HepG2 (cell line): ENCODE data around the gene EMILIN1. TPM values are rescaled to one million over a fixed set of nuclear protein-coding genes. Genes with fewer than 3 reads are reported as not detected.

ENCODE experiments used
- CBFB ChIP-seq: sonication (generic); formaldehyde crosslinking; IDR thresholded peaks from 2 replicates; pipeline ENCODE4 v1.4.0; 2020; ENCODE audit warnings: missing genetic modification reagents
- CEBPG ChIP-seq: IDR thresholded peaks from 2 replicates; pipeline ENCODE4 v1.6.1; 2016
- HOXD1 ChIP-seq: sonication (generic); formaldehyde crosslinking; IDR thresholded peaks from 2 replicates; pipeline ENCODE4 v1.5.0; 2020; ENCODE audit warnings: missing genetic modification reagents
- NFYC ChIP-seq: IDR thresholded peaks from 2 replicates; pipeline ENCODE4 v1.6.1; 2016; ENCODE audit warnings: missing genetic modification reagents, missing compliant biosample characterization
- PAXIP1 ChIP-seq: sonication (generic); formaldehyde crosslinking; conservative IDR thresholded peaks from 2 replicates; pipeline ENCODE4 v1.4.0; 2020; ENCODE audit warnings: mild to moderate bottlenecking, missing genetic modification reagents, moderate library complexity
- PHF8 ChIP-seq: sonication (generic); formaldehyde crosslinking; IDR thresholded peaks from 2 replicates; pipeline ENCODE4 v1.5.0; 2020; ENCODE audit warnings: missing genetic modification reagents
- RNF219 ChIP-seq: sonication (generic); formaldehyde crosslinking; IDR thresholded peaks from 2 replicates; pipeline ENCODE4 v1.5.0; 2020; ENCODE audit warnings: mild to moderate bottlenecking, missing genetic modification reagents
- SOX13 ChIP-seq, 3 experiments: fragments of 450-650 bp in 1 of 3; sonication (generic) in 1 of 3; formaldehyde crosslinking in 1 of 3; IDR thresholded peaks in 2 of 3; conservative IDR thresholded peaks in 1 of 3; 2 replicates each; pipeline versions ENCODE4 v1.5.0 to v1.6.1; 2016 to 2020; ENCODE audit warnings: antibody characterized with exemption in 1 of 3, mild to moderate bottlenecking in 1 of 3, missing compliant biosample characterization in 1 of 3, missing genetic modification reagents in 1 of 3, moderate library complexity in 1 of 3
- SPEN ChIP-seq: sonication (generic); formaldehyde crosslinking; IDR thresholded peaks from 2 replicates; pipeline ENCODE4 v1.5.1; 2020; ENCODE audit warnings: low read depth, mild to moderate bottlenecking, missing genetic modification reagents
- SRSF1 ChIP-seq: fragments of 200-400 bp; formaldehyde crosslinking; optimal IDR thresholded peaks from 2 replicates; pipeline ENCODE3; 2017; ENCODE audit warnings: mild to moderate bottlenecking, low read depth, low read length, moderate library complexity
- ZFP62 ChIP-seq: sonication (generic); formaldehyde crosslinking; IDR thresholded peaks from 2 replicates; pipeline ENCODE4 v1.4.0; 2020; ENCODE audit warnings: missing genetic modification reagents
- ZNF142 ChIP-seq: sonication (generic); formaldehyde crosslinking; IDR thresholded peaks from 2 replicates; pipeline ENCODE4 v1.4.0; 2020; ENCODE audit warnings: missing genetic modification reagents
- ZNF205 ChIP-seq: IDR thresholded peaks from 2 replicates; pipeline ENCODE4 v1.6.1; 2018; ENCODE audit warnings: missing biosample characterization, missing genetic modification reagents
- ZNF549 ChIP-seq: sonication (generic); formaldehyde crosslinking; IDR thresholded peaks from 2 replicates; pipeline ENCODE4 v1.5.0; 2020; ENCODE audit warnings: missing genetic modification reagents
- ZNF557 ChIP-seq: sonication (generic); formaldehyde crosslinking; IDR thresholded peaks from 2 replicates; pipeline ENCODE4 v1.4.0; 2020; ENCODE audit warnings: missing genetic modification reagents
- ZNF597 ChIP-seq: sonication (generic); formaldehyde crosslinking; IDR thresholded peaks from 2 replicates; pipeline ENCODE4 v1.5.0; 2020; ENCODE audit warnings: missing genetic modification reagents
- polyA plus RNA-seq, 8 experiments: library from polyadenylated mRNA; depleted of rRNA in 3 of 8; stranded (reverse) in 7 of 8; unstranded in 1 of 8; fragments of >200 nt; fragmentation: Illumina TruSeq in 4 of 8; extraction: Trizol in 4 of 8; gene quantifications; 2 replicates each; pipeline versions ENCODE4 v1.2.1 to v1.2.3, GENCODE V29; 2011 to 2016; ENCODE audit warnings: low read depth in 4 of 8, missing spikeins in 1 of 8, mixed read lengths in 1 of 8; ENCODE audit not compliant: insufficient read depth in 1 of 8
- total RNA-seq, 5 experiments: library from RNA; depleted of rRNA; stranded (reverse); fragments of >200 nt; fragmentation: Illumina TruSeq; extraction: Trizol; gene quantifications; 2 replicates each; pipeline ENCODE4 v1.2.3, GENCODE V29; 2016; ENCODE audit warnings: low read depth in 1 of 5

EMILIN1 gene
- total and polyA plus RNA-seq, 2 of the 13 experiments (the other 11 are each of a cell fraction or from before 2014, with no cell fraction given) = 8.1 to 9.7 TPM

GRCh38 chr2:27092696-27093429 lies 14.4 kb downstream of the EMILIN1 start (continued):
- TF ChIP-seq PAXIP1 (peak; percentile 99), SOX13 (IDR thresholded peaks at IDR 0.05) (peak; percentile 32; the same call in 1 of the 2 replicates), SOX13 (CRISPR knock-in tag; conservative IDR thresholded peaks at IDR 0.05 in 1 of 2, IDR thresholded peaks at IDR 0.05 in 1 of 2) (peak in 1 of 2 experiments; percentile 83; a peak in 2 of 4 replicates), ZNF205 (CRISPR knock-in tag) (peak; percentile 84), ZFP62 (CRISPR knock-in tag) (no peak), RNF219 (CRISPR knock-in tag) (no peak), ZNF597 (CRISPR knock-in tag) (no peak), SPEN (CRISPR knock-in tag) (peak; percentile 86), ZNF142 (CRISPR knock-in tag) (no peak), ZNF557 (CRISPR knock-in tag) (peak; percentile 75; the same call in 1 of the 2 replicates), NFYC (peak; percentile 31; the same call in 1 of the 2 replicates), PHF8 (CRISPR knock-in tag) (peak; percentile 44; the same call in 1 of the 2 replicates), SRSF1 (peak; percentile 53), ZNF549 (peak; percentile 99), HOXD1 (CRISPR knock-in tag) (peak; percentile 26; the same call in 1 of the 2 replicates), CEBPG (CRISPR knock-in tag) (peak; percentile 38; the same call in 1 of the 2 replicates), CBFB (CRISPR knock-in tag) (peak; percentile 74)
